Neuronal stem cell (in vitro differentiated cells): ENCODE results near the gene AGAP1.

Experiments
- DNase-seq: peaks from one replicate; pipeline ENCODE4 v3.0.0-alpha.2; 2013; ENCODE audit warnings: low spot score
- H2AFZ ChIP-seq: one replicate; pipeline ENCODE4 v1.6.1; 2013; ENCODE audit warnings: mild to moderate bottlenecking, low read length, inconsistent platforms
- H2AK5ac ChIP-seq: 2 replicates; pipeline ENCODE4 v1.6.1; 2013; ENCODE audit warnings: low read depth, mild to moderate bottlenecking, inconsistent platforms, low read length, moderate library complexity, mixed read lengths
- H2BK120ac ChIP-seq: 2 replicates; pipeline ENCODE4 v1.6.1; 2013; ENCODE audit warnings: low read depth, mild to moderate bottlenecking, inconsistent platforms, low read length, moderate library complexity, mixed read lengths
- H2BK12ac ChIP-seq: one replicate; pipeline ENCODE4 v1.6.1; 2013; ENCODE audit warnings: low read length, inconsistent platforms
- H2BK15ac ChIP-seq: 2 replicates; pipeline ENCODE4 v1.6.1; 2013; ENCODE audit warnings: mild to moderate bottlenecking, low read length, inconsistent platforms, mixed read lengths
- H2BK5ac ChIP-seq: one replicate; pipeline ENCODE4 v1.6.1; 2013; ENCODE audit warnings: inconsistent platforms, mild to moderate bottlenecking, low read length, moderate library complexity
- H3K14ac ChIP-seq: one replicate; pipeline ENCODE4 v1.6.1; 2013; ENCODE audit warnings: low read length, inconsistent platforms
- H3K18ac ChIP-seq: 2 replicates; pipeline ENCODE4 v1.6.1; 2013; ENCODE audit warnings: low read length, inconsistent platforms
- H3K23ac ChIP-seq: 2 replicates; pipeline ENCODE4 v1.6.1; 2013; ENCODE audit warnings: low read depth, mild to moderate bottlenecking, mixed read lengths, low read length, inconsistent platforms; ENCODE audit not compliant: poor library complexity
- H3K27ac ChIP-seq: replicated peaks from 3 replicates; pipeline ENCODE4 v1.5.1; 2013; ENCODE audit warnings: low read length, inconsistent platforms
- H3K27me3 ChIP-seq, 3 experiments: 2 replicates each; pipeline ENCODE4 v1.6.1; 2013; ENCODE audit warnings: low read length in 3 of 3, mild to moderate bottlenecking in 2 of 3, inconsistent platforms in 1 of 3, low read depth in 1 of 3, mixed read lengths in 1 of 3, moderate library complexity in 1 of 3; ENCODE audit not compliant: control insufficient read depth in 3 of 3, insufficient read depth in 3 of 3
- H3K36me3 ChIP-seq, 2 donors: replicated peaks in 1 of 2; 2 replicates each; pipeline ENCODE4 v1.6.1; 2013; ENCODE audit warnings: low read length in 2 of 2; ENCODE audit not compliant: control insufficient read depth in 2 of 2, insufficient read depth in 2 of 2
- H3K4ac ChIP-seq: 2 replicates; pipeline ENCODE4 v1.6.1; 2013; ENCODE audit warnings: inconsistent platforms, mild to moderate bottlenecking, low read length, moderate library complexity
- H3K4me1 ChIP-seq, 2 donors: 1 replicate in 1 of 2; 2 replicates in 1 of 2; pipeline ENCODE4 v1.6.1; 2013; ENCODE audit warnings: low read length in 2 of 2, low read depth in 1 of 2; ENCODE audit not compliant: control insufficient read depth in 2 of 2, insufficient read depth in 1 of 2
- H3K4me2 ChIP-seq: one replicate; pipeline ENCODE4 v1.6.1; 2013; ENCODE audit warnings: mild to moderate bottlenecking, low read length, inconsistent platforms; ENCODE audit not compliant: insufficient read depth, poor library complexity, severe bottlenecking
- H3K4me3 ChIP-seq, 2 donors: 2 replicates each; pipeline ENCODE4 v1.5.1; 2013; ENCODE audit warnings: low read length in 2 of 2, mild to moderate bottlenecking in 2 of 2, inconsistent platforms in 1 of 2, moderate library complexity in 1 of 2
- H3K79me1 ChIP-seq: one replicate; pipeline ENCODE4 v1.6.1; 2013; ENCODE audit warnings: low read depth, mild to moderate bottlenecking, inconsistent platforms, low read length, moderate library complexity
- H3K9ac ChIP-seq: one replicate; pipeline ENCODE4 v1.6.1; 2013; ENCODE audit warnings: mild to moderate bottlenecking, low read depth, low read length, inconsistent platforms; ENCODE audit not compliant: poor library complexity
- H3K9me3 ChIP-seq, 2 donors: replicated peaks in 1 of 2; 2 replicates each; pipeline versions ENCODE3 to v1.6.1; 2013; ENCODE audit warnings: low read length in 2 of 2, mild to moderate bottlenecking in 2 of 2, inconsistent platforms in 1 of 2, low read depth in 1 of 2, mixed read lengths in 1 of 2, moderate library complexity in 1 of 2; ENCODE audit not compliant: control insufficient read depth in 2 of 2, insufficient read depth in 1 of 2
- H4K8ac ChIP-seq: one replicate; pipeline ENCODE4 v1.6.1; 2013; ENCODE audit warnings: low read depth, mild to moderate bottlenecking, inconsistent platforms, low read length, moderate library complexity
- H4K91ac ChIP-seq: one replicate; pipeline ENCODE4 v1.6.1; 2013; ENCODE audit warnings: low read length, low read depth, mild to moderate bottlenecking, inconsistent platforms; ENCODE audit not compliant: poor library complexity
- WGBS, 2 donors: extraction: QIAGEN DNeasy Blood & Tissue Kit; methylation state at CpG; one replicate each; pipeline ENCODE4 v1.1.7; 2013; ENCODE audit warnings: missing lambda C conversion rate in 2 of 2, mixed read lengths in 1 of 2; ENCODE audit not compliant: insufficient read length in 2 of 2, insufficient replicate concordance in 1 of 2; ENCODE audit errors: extremely low coverage in 2 of 2; 5-methylcytosine and 5-hydroxymethylcytosine counted together

The AGAP1 gene

DNA sequence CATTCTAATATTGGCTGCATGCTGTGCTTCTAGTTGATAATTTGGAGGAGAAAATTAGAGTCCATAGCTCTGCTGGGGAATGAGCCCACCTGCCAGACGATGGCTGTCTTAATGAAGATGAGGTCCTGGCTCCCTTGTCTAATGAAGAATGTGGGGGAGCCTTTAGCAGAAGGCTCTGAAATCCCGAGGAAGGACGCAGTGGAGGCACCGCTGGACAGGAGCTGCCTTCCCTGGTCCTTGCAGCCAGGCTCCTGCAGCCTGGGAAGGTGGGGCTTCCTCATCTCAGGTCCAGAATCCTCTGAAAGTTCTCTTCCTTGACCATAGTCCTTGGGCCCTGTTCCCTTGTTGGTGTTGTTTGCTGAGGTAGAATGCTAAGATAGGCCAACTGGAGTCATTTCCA is 208.3 kb downstream of the AGAP1 start:
- peaks cover 6% of the 10 kb centered on the region for H3K79me1 ChIP-seq
- no peak overlapping the region for H2BK5ac ChIP-seq
- H4K8ac ChIP-seq: no peak overlapping the region
- peaks cover 6 to 13% of the 10 kb centered on the region in 2 donors for H3K4me1 ChIP-seq
- H3K14ac ChIP-seq: no peak overlapping the region
- H3K9ac ChIP-seq: no peak overlapping the region
- H2BK120ac ChIP-seq: no peak overlapping the region
- H3K4ac ChIP-seq: no peak overlapping the region
- WGBS, 2 donors: no CpG with 5 or more reads among the region's 4 CpGs
- no peak overlapping the region for H3K23ac ChIP-seq
- no peaks in the 10 kb centered on the region for H3K27me3 ChIP-seq
- H3K9me3 ChIP-seq: peaks cover 2 to 13% of the 10 kb centered on the region in 2 donors
- no peak overlapping the region for H2AK5ac ChIP-seq
- no peak overlapping the region for H2BK12ac ChIP-seq
- no peak overlapping the region for H2BK15ac ChIP-seq
- H3K27ac ChIP-seq: no peak overlapping the region
- no peak overlapping the region for H4K91ac ChIP-seq
- no peak overlapping the region for H2AFZ ChIP-seq
- peak overlapping the region; percentile 82 for H3K18ac ChIP-seq
- no peak overlapping the region for H3K4me3 ChIP-seq
- no peak for DNase-seq
- H3K36me3 ChIP-seq: no peaks in the 10 kb centered on the region
- no peak overlapping the region for H3K4me2 ChIP-seq

DNA sequence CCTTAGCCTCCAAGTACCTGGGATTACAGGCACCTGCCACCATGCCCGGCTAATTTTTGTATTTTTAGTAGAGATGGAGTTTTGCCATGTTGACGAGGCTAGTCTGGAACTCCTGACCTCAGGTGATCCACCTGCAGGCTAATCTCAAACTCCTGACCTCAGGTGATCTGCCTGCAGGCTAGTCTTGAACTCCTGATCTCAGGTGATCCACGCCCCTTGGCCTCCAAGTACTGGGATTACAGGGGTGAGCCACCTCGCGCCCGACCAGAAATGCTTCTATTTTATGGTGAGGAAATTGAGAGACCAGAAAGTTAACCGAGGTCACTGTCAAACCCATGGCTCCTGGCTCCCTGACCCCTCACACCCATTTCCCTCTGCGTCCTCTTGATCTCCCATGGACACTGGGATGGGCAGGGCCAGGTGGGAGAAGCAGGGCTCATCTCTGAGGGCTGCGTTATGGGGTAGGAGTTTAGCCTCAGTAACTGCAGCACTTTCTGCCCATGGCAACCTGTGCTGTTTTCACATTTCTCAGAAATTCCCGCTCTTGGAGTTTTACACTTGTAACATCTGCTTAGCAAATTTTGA is 210.0 kb downstream of the AGAP1 start:
- H3K4me3 ChIP-seq: no peak overlapping the region
- DNase-seq: no peak
- no peak overlapping the region for H3K23ac ChIP-seq
- no peak overlapping the region for H4K8ac ChIP-seq
- no peak overlapping the region for H3K4ac ChIP-seq
- no peaks in the 10 kb centered on the region for H3K9me3 ChIP-seq
- H2AK5ac ChIP-seq: no peak overlapping the region
- H2BK120ac ChIP-seq: no peak overlapping the region
- H4K91ac ChIP-seq: no peak overlapping the region
- H2BK15ac ChIP-seq: no peak overlapping the region
- no CpG with 5 or more reads among the region's 10 CpGs for WGBS, 2 donors
- H2BK5ac ChIP-seq: no peak overlapping the region
- no peak overlapping the region for H3K4me2 ChIP-seq
- H3K9ac ChIP-seq: no peak overlapping the region
- H2AFZ ChIP-seq: no peak overlapping the region
- H3K27ac ChIP-seq: no peak overlapping the region
- peaks cover 8% of the 10 kb centered on the region for H3K79me1 ChIP-seq
- no peaks in the 10 kb centered on the region for H3K27me3 ChIP-seq
- H3K4me1 ChIP-seq: peaks cover 6 to 13% of the 10 kb centered on the region in 2 donors
- H3K14ac ChIP-seq: no peak overlapping the region
- peak overlapping the region; percentile 35 for H3K18ac ChIP-seq
- H3K36me3 ChIP-seq: peaks cover 0 to 3% of the 10 kb centered on the region in 2 donors
- H2BK12ac ChIP-seq: no peak overlapping the region

DNA sequence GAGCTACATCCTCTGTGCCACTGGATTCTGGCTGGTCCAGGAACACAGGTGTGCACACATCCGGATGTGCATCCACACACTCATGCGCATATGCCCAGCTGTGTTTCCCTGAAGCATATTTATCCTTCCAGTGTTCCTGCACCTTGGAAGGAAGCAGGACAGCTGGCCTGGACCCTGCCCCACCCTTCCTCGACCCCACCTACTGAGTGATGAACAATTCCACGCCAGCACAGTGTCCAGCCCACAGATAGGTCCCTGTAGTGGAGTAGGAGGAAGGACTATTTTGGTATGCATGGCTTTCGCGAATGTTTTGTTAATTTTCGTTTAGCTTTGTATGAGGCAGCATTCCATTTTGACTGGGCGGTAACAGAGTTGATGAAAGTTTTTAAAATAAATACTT is 211.5 kb downstream of the AGAP1 start:
- Histone ChIP-seq H3K23ac (no peak overlapping the region), H2BK5ac (no peak overlapping the region), H3K14ac (no peak overlapping the region), H3K18ac (no peak overlapping the region), H3K4me1 (peaks cover 13 to 19% of the 10 kb centered on the region in 2 donors), H3K79me1 (peaks cover 7% of the 10 kb centered on the region), H3K9me3 (no peaks in the 10 kb centered on the region), H3K27me3 (no peaks in the 10 kb centered on the region), H3K27ac (no peak overlapping the region), H2AFZ (no peak overlapping the region), H2AK5ac (no peak overlapping the region), H4K91ac (no peak overlapping the region), H3K9ac (no peak overlapping the region), H2BK15ac (no peak overlapping the region), H2BK120ac (no peak overlapping the region), H2BK12ac (no peak overlapping the region), H4K8ac (no peak overlapping the region), H3K36me3 (peaks cover 0 to 18% of the 10 kb centered on the region in 2 donors), H3K4me2 (no peak overlapping the region), H3K4ac (no peak overlapping the region), H3K4me3 (no peak overlapping the region)
- DNase-seq: no peak
- WGBS, 2 donors: no CpG with 5 or more reads among the region's 8 CpGs

DNA sequence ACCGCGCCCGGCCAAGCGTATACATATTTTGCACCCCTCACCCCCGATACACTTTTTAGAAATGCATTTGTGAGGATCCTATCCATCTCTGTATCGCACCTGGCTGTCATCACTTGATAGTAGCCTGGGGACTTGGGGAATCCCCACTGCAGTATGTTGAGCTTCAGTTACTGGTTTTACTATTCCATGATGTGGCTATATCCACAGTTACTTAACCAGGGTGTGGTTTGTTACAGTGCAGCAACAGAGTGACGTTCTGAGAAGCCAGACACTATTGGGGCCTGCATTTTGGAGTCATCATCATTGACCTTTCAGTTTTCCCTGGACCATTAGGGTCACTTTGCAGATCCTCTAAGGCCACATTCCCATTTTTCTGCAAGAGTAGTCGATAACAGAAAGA is 212.7 kb downstream of the AGAP1 start:
- H2BK15ac ChIP-seq: no peak overlapping the region
- no peak overlapping the region for H2AFZ ChIP-seq
- no peaks in the 10 kb centered on the region for H3K27me3 ChIP-seq
- peaks cover 15 to 17% of the 10 kb centered on the region in 2 donors for H3K4me1 ChIP-seq
- H3K23ac ChIP-seq: no peak overlapping the region
- peaks cover 3 to 28% of the 10 kb centered on the region in 2 donors for H3K36me3 ChIP-seq
- H4K91ac ChIP-seq: no peak overlapping the region
- H3K18ac ChIP-seq: no peak overlapping the region
- H3K9ac ChIP-seq: no peak overlapping the region
- H2BK5ac ChIP-seq: no peak overlapping the region
- H3K14ac ChIP-seq: no peak overlapping the region
- no peak overlapping the region for H3K4me2 ChIP-seq
- DNase-seq: no peak
- no CpG with 5 or more reads among the region's 8 CpGs for WGBS, 2 donors
- no peak overlapping the region for H3K4me3 ChIP-seq
- H2BK120ac ChIP-seq: no peak overlapping the region
- no peaks in the 10 kb centered on the region for H3K9me3 ChIP-seq
- H4K8ac ChIP-seq: no peak overlapping the region
- no peak overlapping the region for H2AK5ac ChIP-seq
- no peak overlapping the region for H3K4ac ChIP-seq
- H2BK12ac ChIP-seq: no peak overlapping the region
- peaks cover 5% of the 10 kb centered on the region for H3K79me1 ChIP-seq
- no peak overlapping the region for H3K27ac ChIP-seq
